AG10803 (cell line): ENCODE data around the gene SV2A.
A peak's percentile ranks its signal among the peaks of the same experiment; 100 is the strongest.

Experiments used
- DNase-seq: peaks from one replicate; pipeline ENCODE4 v3.0.0; 2010; ENCODE audit warnings: low read depth
- H3K4me3 ChIP-seq: 2 replicates; pipeline ENCODE4 v1.5.1; 2011; ENCODE audit warnings: mild to moderate bottlenecking, low read length, control low read depth
- CTCF ChIP-seq: conservative IDR thresholded peaks from 2 replicates; pipeline ENCODE4 v1.5.1; 2011; ENCODE audit warnings: mild to moderate bottlenecking, low read length, control low read depth, inconsistent platforms

Gene SV2A

GRCh38 chr1:149929856-149930255 lies 12.2 kb upstream of the SV2A start:
- H3K4me3 ChIP-seq, result no peak overlapping the region

GRCh38 chr1:149928401-149928724 lies 10.7 kb upstream of the SV2A start:
- no peak for TF ChIP-seq CTCF
- peak overlapping the region; percentile 95 for H3K4me3 ChIP-seq
- no peak for DNase-seq

More at GRCh38 chr1:149929856-149930255, 12.2 kb upstream of the SV2A start:
- TF ChIP-seq CTCF, result no peak
- DNase-seq, result no peak

- DNase-seq, result peak; percentile 91
- H3K4me3 ChIP-seq, result peak within 1 kb of the TSS; percentile 95
- no peak for TF ChIP-seq CTCF
Measured at GRCh38 chr1:149927563-149928400, 10.1 kb upstream of the SV2A start, which contains the start of gene SF3B4. SF3B4 (minus strand) TSS chr1:149927803; CDS start chr1:149927759, 44 bp downstream.

GRCh38 chr1:149927056-149927562 lies 9.5 kb upstream of the SV2A start:
- H3K4me3 ChIP-seq, result peak overlapping the region; percentile 95
- no peak for TF ChIP-seq CTCF
- no peak for DNase-seq

GRCh38 chr1:149926296-149926695 lies 8.7 kb upstream of the SV2A start:
- no peak for DNase-seq
- H3K4me3 ChIP-seq, result peak overlapping the region; percentile 95
- TF ChIP-seq CTCF, result no peak

- no peak for DNase-seq
- H3K4me3 ChIP-seq, result no peak overlapping the region
- no peak for TF ChIP-seq CTCF
Measured at GRCh38 chr1:149925751-149926150, 8.1 kb upstream of the SV2A start.

GRCh38 chr1:149925345-149925744 lies 7.7 kb upstream of the SV2A start:
- TF ChIP-seq CTCF, result no peak
- H3K4me3 ChIP-seq, result no peak overlapping the region
- no peak for DNase-seq
